RWPE1 (cell line): ENCODE data around the gene ADIPOR2.
"Not testable (repeated sequence)": the region's sequence is repeated elsewhere in the genome, so short reads cannot be mapped to it uniquely, and the experiment has no call there.

Experiments used
- CTCF ChIA-PET: fragments of 350-600 bp; sonication (Branson Sonifier 250); formaldehyde crosslinking; extraction: SDS; loops from one replicate; lab custom pipeline; 2021; lab: Yijun Ruan, JAX
- POLR2A ChIA-PET: fragments of 400-600 bp; formaldehyde crosslinking; extraction: SDS; loops from one replicate; lab custom pipeline; 2020; ENCODE audit warnings: antibody characterized with exemption; ENCODE audit not compliant: low non-redundant PET; lab: Yijun Ruan, JAX
- DNase-seq: peaks from one replicate; pipeline ENCODE4 v3.0.0; 2012; ENCODE audit warnings: low spot score
- H3K27ac ChIP-seq: fragments of 450-650 bp; 2 replicates; pipeline ENCODE4 v1.5.1; 2017
- TF ChIP-seq, protein P1 (sequence below): fragments of 450-650 bp; conservative IDR thresholded peaks from 2 replicates; pipeline ENCODE4 v1.5.1; 2017; ENCODE audit warnings: low read depth, mild to moderate bottlenecking

Gene ADIPOR2

DNA sequence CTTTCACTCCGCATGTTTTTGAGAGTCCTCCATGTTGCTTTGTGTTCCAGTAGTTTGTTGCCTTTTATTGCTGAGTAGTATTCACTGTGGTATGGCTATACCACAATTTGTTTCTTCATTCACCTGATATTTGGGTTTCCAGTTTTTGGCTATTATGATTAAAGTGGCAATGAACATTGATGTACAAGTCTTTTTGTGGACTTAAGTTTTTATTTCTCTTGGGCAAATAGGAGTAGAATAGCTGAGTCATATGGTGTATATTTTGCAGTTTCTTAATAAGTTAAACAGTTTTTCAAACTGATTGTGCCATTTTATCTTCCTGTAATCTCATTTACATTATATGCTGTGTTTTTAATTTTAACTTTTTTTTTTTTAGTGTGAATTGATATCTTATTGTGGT lies 16.2 kb downstream of the ADIPOR2 start:
- POLR2A ChIA-PET, result no interaction called here
- CTCF ChIA-PET, result interaction anchor here (0.6 to 0.7 kb wide), 2 partner anchors 54 to 69 kb away, joined by 3 to 5 read pairs; no protein-coding TSS in a partner anchor
- no peak for DNase-seq
- no peak overlapping the region for H3K27ac ChIP-seq
- TF ChIP-seq, protein P1, sequence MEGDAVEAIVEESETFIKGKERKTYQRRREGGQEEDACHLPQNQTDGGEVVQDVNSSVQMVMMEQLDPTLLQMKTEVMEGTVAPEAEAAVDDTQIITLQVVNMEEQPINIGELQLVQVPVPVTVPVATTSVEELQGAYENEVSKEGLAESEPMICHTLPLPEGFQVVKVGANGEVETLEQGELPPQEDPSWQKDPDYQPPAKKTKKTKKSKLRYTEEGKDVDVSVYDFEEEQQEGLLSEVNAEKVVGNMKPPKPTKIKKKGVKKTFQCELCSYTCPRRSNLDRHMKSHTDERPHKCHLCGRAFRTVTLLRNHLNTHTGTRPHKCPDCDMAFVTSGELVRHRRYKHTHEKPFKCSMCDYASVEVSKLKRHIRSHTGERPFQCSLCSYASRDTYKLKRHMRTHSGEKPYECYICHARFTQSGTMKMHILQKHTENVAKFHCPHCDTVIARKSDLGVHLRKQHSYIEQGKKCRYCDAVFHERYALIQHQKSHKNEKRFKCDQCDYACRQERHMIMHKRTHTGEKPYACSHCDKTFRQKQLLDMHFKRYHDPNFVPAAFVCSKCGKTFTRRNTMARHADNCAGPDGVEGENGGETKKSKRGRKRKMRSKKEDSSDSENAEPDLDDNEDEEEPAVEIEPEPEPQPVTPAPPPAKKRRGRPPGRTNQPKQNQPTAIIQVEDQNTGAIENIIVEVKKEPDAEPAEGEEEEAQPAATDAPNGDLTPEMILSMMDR, result no peak

DNA sequence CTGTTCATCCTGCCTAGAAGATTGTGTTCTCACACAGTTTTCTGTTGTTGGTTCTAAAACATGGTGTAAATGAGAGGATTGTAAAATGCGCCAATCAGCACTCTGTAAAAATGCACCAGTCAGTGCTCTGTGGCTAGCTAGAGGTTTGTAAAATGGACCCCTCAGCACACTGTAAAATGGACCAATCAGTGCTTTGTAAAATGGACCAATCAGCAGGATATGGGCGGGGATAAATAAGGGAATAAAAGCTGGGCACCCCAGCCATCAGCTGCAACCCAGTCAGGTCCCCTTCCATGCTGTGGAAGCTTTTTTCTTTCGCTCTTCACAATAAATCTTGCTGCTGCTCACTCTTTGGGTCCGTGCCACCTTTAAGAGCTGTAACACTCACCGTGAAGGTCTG lies 19.1 kb downstream of the ADIPOR2 start:
- POLR2A ChIA-PET, H3K27ac ChIP-seq, DNase-seq: not testable (repeated sequence)
- CTCF ChIA-PET, result interaction anchor here (0.8 kb wide), 1 partner anchor 81 kb away, joined by 4 read pairs; no protein-coding TSS in a partner anchor

DNA sequence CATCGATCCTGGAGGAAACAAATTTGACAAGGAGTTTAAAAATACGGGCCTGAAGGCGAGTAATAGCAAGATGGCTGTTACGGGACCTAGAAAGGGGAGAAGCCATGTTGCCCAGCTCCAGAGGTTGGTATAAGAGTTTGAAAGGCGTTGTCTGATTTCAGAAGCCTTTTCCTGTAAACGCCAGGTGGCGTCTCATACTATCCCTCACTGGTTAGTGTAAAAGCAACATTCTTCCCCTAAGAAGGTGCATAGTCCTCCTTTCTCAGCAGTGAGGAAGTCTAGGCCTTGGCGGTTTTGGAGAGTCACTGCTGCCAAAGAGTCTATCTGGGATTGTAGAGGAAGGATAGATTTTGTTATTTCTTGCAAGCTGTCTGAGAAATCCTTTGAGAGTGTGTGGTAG lies 20.0 kb downstream of the ADIPOR2 start:
- POLR2A ChIA-PET, DNase-seq, H3K27ac ChIP-seq: not testable (repeated sequence)
- CTCF ChIA-PET, result interaction anchor here (0.6 to 0.8 kb wide), 3 partner anchors 17 to 80 kb away, joined by 4 read pairs; no protein-coding TSS in a partner anchor

DNA sequence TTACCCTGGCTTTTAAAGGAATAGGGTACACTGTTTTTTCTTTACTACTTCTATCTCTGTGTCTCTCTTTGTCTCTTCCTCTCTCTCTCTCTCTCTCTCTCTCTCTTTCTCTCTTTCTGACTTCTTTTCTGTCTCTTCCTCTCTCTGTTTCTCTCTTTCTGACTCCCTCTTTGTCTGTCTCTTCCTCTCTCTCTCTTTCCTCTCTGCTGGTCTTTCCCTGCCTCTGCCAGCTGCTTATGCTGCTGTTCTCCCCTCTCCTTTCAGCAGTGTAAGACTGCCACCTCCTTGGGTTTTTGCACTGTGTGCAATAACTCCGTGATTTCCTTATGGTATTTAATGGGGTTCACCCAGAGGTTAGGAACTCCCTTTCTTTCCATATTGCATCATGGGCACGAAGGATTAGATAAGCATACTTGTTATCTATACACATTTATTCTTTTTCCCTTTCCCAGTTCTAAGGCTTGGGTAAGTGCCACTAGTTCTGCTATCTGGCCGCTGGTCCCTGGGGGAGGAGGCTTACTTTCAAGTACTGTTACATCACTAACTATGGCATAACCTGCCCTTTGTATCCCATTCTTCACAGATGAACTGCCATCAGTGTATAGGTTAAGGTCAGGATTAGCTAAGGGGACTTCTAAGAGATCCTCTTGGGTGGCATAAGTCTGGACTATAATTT lies 20.8 kb downstream of the ADIPOR2 start:
- POLR2A ChIA-PET, H3K27ac ChIP-seq, DNase-seq: not testable (repeated sequence)
- CTCF ChIA-PET, result interaction anchor here (0.6 kb wide), 1 partner anchor 16 kb away, joined by 4 read pairs; no protein-coding TSS in a partner anchor

DNA sequence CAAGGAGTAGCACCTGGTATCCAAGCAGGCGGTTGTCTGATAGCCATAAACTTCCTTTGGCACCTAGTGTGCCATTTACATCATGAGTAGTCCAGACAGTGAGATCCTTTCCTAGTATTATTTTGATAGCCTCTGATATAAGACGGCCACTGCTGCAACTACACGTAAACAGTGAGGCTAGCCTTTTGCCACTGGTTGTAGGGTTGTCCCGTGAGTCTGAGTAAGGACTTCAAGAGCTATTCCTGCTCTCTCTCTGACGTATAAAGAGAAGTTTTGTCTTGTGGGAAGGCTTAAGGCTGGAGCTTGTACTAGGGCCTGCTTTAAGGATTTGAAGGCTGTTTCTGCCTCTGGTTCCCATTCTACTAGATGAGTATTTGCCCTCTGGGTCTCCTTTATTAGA lies 21.4 kb downstream of the ADIPOR2 start:
- CTCF ChIA-PET, result interaction anchor here (0.6 kb wide), 1 partner anchor 35 kb away, joined by 3 read pairs; no protein-coding TSS in a partner anchor
- DNase-seq, POLR2A ChIA-PET, H3K27ac ChIP-seq: not testable (repeated sequence)

DNA sequence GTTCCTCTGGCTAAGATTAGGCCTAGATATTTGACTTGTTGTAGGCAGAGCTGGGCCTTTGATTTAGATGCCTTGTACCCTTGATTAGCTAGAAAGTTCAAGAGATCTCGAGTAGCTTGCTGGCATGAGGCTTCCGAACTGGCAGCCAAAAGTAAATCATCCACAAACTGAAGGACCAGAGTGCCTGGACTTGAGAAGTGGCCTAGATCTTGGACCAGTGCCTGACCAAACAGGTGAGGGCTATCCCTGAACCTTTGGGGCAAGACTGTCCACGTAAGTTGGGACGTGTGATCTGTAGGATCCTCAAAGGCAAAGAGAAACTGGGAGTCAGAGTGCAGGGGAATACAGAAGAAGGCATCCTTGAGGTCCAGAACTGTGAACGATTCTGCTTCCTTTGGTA lies 22.0 kb downstream of the ADIPOR2 start:
- DNase-seq, POLR2A ChIA-PET, H3K27ac ChIP-seq: not testable (repeated sequence)
- CTCF ChIA-PET, result interaction anchor here (0.6 kb wide), 1 partner anchor 36 kb away, joined by 3 read pairs; no protein-coding TSS in a partner anchor

DNA sequence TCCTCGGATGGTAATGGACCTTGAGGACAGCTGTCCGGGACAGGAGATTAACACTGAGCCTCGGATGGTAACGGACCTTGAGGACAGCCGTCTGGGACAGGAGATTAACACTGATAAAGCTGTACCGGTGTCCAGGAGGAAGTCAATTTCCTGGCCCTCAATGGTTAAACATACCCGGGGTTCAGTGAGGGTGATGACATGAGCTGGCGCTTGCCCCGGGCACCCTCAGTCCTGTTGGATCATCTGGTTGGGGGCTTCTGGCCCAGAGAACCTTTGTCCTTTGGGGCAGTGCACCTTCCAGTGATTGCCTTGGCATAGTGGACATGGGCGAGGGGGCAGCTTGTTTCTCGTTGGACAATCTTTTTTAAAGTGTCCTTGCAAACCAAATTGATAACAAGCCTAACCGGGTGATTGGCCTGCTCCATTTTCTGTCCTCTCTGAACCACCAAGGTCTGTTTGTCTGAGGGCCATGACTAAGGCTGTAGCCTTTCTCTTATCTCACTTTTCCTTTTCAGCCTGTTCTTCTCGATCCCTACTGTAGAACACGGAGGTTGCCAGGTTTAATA lies 23.0 kb downstream of the ADIPOR2 start:
- POLR2A ChIA-PET, CTCF ChIA-PET: not testable (repeated sequence)

DNA sequence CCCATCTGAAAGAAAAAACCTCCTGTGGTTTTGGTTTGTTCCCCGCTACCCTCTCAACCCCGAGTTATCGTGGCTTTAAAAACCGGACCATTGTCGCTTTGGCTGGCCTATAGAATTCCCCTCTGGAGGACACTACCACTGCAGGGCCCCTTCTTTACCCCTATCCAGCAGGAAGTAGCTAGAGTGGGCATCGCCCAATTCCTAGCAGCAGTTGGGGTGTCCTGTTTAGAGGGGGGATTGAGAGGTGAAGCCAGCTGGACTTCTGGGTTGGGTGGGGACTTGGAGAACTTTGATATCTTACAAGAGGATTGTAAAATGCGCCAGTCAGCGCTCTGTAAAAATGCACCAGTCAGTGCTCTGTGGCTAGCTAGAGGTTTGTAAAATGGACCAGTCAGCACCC lies 24.6 kb downstream of the ADIPOR2 start:
- CTCF ChIA-PET, result interaction anchor here (0.6 kb wide), 1 partner anchor 315 kb away, joined by 3 read pairs; no protein-coding TSS in a partner anchor
- DNase-seq, POLR2A ChIA-PET, H3K27ac ChIP-seq: not testable (repeated sequence)

More for the DNA sequence above, 23.0 kb downstream of the ADIPOR2 start:
- H3K27ac ChIP-seq, DNase-seq: not testable (repeated sequence)

DNA sequence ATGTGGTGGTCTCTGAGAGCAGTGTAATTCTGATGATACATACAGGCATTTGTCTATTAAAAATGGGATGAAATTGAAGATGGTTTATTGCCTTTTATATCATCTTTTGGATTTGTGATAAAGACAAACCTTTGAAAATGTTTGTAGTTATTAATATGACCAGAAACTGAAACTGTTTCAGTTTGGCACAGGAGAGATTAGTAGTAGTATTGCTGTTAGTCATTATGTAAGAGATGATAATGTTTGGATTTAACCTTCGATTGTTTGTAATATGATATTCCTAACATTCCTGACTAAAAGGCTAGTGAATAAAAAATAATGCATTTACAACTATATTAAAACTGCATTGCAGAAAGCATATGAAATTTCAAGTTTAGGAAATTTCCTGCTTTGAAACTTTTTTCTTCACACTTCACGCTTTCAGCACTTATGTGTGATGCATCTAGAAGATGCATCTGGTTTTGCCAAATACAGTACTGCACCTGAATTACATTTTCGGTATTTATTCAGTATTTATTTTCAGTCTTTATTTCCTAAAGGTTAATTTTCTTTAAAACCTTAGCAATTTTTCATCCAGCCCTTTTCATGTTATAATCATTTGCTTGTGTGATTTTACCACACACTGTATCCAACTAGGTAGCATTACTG lies 25.5 kb downstream of the ADIPOR2 start:
- H3K27ac ChIP-seq, result no peak overlapping the region
- TF ChIP-seq, protein P1, result no peak
- POLR2A ChIA-PET, result no interaction called here
- CTCF ChIA-PET, result no interaction called here
- DNase-seq, result no peak

DNA sequence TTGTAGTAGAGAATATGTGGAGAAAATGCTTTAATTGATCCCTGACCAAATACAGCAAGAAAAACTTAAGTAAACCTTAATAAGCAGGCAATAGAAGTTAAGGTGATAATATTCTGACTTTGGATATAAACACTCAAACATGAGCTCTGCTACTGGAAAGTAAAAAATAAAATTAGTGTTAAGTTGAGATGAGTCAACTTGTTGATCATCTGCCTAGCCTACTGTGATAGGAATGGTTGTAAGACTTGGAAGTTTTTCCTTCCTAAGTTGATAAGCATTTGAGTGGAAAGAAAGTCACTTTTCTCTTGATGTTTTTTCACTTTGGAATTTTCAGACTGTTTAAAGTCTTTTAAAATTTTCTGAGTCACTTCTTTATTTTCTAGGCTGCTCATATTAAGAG lies 26.0 kb downstream of the ADIPOR2 start:
- CTCF ChIA-PET, result no interaction called here
- DNase-seq, result no peak
- H3K27ac ChIP-seq, result no peak overlapping the region
- TF ChIP-seq, protein P1, result no peak
- POLR2A ChIA-PET, result no interaction called here
